Islet of Langerhans (tissue), 1 donor: ENCODE data around the gene GLRX3.

Experiments used
- FAIRE-seq: peaks from one replicate; lab custom pipeline; 2011; peaks lifted over from hg19 to GRCh38; lab: Jason Lieb, UNC

The GLRX3 gene

GRCh38 chr10:130208807-130209206 is 72.6 kb downstream of the GLRX3 start:
- no peak for FAIRE-seq

- no peak for FAIRE-seq
These were observed 76.6 kb downstream of the GLRX3 start for GRCh38 chr10:130212746-130213145.

- no peak for FAIRE-seq
These were observed 77.3 kb downstream of the GLRX3 start for GRCh38 chr10:130213286-130214080.

DNA sequence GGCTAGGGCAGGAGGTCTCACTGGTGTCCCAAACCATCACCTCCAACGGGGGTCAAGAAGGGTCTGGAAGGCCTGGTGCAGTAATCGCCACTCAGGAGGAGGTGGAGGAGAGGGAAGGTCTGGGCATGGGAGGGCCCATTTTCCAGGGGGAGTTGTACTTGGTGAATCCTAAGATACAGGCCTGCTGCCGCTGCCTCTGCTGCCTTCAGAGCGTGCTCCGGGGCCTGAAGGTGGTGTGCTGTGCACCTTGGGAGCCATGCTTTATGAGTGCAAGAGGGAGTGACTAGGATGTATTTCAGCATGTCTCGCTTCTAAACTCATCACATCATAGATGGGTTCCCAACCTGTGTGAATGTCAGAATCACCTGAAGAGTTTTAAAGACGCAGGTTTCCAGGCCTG is 78.2 kb downstream of the GLRX3 start:
- FAIRE-seq: no peak

- no peak for FAIRE-seq
These were observed 79.2 kb downstream of the GLRX3 start for GRCh38 chr10:130215151-130215930.

GRCh38 chr10:130215931-130216231 is 79.7 kb downstream of the GLRX3 start:
- no peak for FAIRE-seq

DNA sequence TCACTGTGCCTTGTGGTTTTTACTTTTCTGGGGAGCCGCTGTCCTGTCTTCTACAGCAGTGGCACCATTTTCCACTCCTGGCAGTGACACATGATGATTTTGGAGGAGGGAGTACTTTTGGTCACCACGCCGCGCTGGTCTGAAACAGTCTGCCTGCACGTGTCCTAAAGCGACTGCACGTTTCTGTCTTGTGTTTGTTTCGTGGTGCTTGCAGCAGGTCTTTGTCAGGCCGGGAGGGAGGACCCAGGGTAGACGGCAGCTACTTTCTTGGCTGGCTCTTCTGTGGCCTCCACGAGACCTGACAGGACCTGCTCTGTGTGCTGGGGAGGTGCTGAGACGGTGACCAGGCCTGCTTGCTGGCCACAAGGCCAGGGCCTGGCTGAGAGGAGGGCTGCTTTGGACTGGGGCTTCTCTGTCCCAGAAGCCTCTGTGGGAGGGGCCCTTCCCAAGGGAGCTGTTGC is 82.0 kb downstream of the GLRX3 start:
- FAIRE-seq: no peak

- no peak for FAIRE-seq
These were observed 82.7 kb downstream of the GLRX3 start for GRCh38 chr10:130218936-130219335.

DNA sequence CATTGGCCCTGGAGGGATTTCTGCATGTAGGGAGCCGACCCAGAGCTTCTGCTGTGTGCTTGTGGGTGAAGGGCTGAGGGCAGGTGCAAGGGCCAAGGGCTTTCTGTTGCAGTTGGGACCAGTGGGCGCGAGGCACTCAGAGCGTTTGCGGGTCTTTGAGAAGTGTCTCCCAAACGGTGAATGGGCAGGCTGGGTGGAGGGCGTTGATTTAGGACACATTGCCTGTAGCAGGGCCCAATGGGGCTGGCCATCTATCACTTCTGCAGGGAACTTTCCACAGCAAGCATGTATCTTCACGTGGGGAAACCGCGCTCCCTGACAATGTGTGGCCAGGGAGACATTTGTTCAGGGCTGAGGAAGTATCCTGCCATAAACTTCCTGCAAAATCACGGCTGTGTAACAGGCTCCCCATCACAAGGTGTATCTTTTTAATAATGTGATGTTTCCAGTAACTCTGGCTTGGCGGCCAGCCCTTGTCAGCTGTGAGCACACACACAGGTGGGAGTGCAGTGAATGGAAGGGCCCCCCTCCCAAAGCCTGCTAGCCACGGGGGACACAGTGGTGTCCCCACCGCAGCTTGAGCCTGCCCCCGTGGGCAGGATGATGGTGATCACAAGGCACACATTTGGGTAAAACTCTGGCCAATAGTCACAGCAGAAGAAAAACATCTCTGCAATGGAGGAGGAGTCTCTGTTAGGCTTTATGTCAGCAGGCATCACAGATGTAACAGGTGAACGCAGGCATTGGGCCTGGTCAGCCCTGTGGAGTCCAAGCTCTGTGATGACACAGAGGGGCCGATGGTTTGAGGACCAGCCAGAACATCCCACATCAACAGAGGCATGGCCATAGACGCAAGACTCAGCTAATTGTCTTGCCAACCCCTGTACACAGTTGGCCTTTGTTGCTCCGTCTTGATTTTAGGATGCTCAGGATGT is 84.3 kb downstream of the GLRX3 start:
- FAIRE-seq: no peak

- FAIRE-seq: no peak
These were observed 85.5 kb downstream of the GLRX3 start for GRCh38 chr10:130221456-130222375.

- FAIRE-seq: no peak
These were observed 86.2 kb downstream of the GLRX3 start for GRCh38 chr10:130222381-130222780.

DNA sequence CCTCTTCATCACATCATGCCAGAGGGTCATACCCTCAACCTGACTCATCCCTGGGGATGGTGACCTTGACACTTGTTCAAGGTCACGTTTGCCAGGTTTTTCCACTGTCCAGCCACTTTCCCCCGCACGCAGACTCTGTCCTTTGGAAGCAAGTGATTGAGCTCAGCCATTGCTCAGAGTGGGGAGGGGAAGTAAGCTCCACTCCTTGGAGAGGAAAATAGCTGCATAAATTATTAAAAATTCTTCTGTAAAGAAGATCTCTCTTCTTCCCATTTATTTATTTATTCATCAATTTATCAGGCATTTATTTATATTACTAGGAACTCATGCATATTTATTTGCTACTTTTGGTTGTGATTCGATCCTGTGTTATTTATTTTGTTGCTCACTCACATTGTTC is 88.0 kb downstream of the GLRX3 start:
- no peak for FAIRE-seq

DNA sequence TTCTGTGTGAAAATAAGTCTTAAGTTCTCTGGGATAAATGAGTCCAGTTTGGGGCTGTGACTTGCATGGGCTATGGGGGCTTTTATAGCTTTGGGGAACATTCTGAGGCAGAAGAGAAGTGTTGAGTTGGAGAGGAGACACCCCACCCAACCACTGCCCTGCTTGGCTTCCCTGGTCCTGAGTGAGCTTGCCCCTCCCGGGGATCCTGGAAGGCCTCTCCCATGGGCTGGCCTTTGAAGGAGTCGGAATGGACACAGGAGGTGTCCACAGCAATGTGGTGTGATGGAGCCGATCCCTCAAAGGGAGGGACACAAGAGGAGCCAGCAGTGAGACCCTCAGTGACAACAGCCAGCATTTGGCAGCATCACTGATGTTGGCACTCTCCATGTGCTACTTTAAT is 89.8 kb downstream of the GLRX3 start:
- no peak for FAIRE-seq

- no peak for FAIRE-seq
These were observed 91.7 kb downstream of the GLRX3 start for GRCh38 chr10:130227883-130228282.
